Stimulated activated CD8-positive, alpha-beta memory T cell treated with anti-CD3 and anti-CD28 coated beads, Interleukin-15, amount 100 ng/mL, for 24 hours (primary cell): Measurements from ENCODE around the gene FMN2.
"Not testable (repeated sequence)": the region's sequence is repeated elsewhere in the genome, so short reads cannot be mapped to it uniquely, and the experiment has no call there.

Experiments used
- DNase-seq: peaks from one replicate; pipeline ENCODE4 v3.0.0-alpha.2; 2020; ENCODE audit warnings: low read depth

Gene FMN2

DNA sequence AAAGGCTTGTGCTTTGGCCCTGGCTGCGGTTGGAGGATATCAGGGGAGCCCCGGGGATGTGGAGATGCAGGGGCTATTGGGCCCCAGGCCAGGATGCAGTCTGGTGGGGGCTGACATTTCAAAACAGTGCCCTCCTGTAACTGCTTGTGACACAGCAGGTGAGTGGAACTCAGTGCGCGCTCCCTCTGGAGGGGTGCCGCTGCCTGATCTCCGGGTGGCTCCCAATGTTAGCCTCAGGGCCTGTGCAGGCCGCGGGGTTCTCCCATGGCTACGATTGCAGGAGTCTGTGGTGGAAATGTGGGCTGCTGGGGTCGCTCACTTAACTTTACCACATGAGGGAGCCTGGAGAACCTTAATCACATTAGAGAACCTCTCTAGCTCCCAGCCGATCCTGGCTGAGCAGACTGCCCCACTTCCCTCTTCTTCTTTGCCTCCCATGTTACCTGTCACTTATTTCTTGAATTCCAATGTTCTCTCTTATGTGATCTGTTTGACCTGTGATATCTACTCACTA lies 163.2 kb downstream of the FMN2 start:
- DNase-seq = no peak

DNA sequence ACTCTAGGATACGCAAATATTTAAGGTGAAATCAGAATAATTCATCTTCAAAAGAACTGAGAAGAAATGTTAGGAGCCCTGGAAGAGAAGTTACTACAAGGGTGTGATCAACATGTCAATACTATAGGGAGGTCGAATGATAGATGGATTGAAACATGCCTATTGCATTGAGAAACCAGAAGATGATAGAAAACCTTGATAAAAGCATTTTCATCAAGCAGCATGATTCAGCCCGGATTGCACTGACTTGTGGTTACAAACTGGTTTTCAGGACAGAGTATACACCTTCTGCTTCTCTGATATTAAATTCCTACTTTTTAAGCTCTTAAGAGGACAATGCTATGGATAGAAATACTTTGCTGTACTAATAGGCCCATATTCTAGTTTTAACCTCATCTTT lies 164.2 kb downstream of the FMN2 start:
- no peak for DNase-seq

DNA sequence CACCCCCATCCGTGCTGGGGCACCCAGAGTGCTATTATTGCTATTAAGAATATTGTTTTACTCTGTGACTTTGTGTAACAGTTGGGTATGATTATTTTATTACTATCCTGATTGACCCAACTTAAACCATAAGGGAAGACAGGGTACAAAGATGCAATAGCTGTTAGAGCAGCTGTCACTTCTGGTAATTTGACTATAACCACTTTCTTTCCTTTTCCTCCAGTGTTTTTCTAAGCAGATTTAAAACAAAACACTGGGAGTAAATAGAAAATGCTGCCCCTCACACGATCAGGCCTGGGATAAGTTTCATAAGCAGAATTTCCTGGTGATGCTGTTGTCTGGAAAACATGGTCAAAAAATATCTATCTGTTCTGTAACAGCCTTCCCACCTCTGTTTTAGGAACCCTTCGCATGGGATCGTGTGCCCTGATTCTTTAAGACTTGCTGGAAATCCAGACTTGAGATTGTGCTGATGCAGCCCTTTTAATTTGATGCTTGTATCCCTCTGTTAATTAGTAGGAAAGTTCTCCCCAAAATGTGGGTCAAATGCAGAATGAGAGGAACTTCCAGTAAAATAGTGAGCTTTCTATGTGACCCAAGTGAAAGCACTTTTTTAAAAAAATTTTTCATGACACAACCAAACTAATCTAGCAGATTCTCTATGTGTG lies 165.3 kb downstream of the FMN2 start:
- DNase-seq = no peak

DNA sequence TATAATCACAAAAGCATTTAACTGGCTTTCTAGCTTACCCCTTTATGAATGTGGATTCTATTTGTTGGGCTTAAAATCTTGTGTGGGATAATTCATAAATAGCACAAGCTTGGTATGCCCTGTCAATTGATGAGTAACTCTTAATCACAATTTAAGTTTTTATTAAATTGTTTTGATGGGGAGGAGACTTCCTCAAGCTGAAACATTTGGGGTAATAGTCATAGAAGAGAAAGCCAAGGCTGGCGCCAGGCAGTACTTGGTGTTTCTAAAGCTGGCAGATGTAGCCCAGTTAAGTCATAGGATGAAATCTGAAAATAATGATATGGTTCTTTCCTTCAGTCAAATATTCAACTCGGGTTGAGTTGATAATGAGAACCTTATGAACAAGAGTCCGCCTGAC lies 167.2 kb downstream of the FMN2 start:
- DNase-seq = no peak

DNA sequence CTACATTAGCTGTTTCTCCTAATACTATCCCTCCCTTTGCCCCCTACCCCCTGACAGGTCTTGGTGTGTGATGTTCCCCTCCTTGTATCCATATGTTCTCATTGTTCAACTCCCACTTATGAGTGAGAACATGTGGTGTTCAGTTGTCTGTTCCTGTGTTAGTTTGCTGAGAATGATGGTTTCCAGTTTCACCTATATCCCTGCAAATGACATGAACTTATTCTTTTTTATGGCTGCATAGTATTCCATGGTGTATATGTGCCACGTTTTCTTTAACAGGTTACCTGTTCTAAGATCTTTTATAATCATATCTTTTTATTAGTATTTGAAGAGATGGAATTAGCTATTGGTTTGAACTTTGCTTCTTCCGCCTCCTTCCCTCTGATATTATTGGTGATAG lies 172.8 kb downstream of the FMN2 start:
- DNase-seq = not testable (repeated sequence)

DNA sequence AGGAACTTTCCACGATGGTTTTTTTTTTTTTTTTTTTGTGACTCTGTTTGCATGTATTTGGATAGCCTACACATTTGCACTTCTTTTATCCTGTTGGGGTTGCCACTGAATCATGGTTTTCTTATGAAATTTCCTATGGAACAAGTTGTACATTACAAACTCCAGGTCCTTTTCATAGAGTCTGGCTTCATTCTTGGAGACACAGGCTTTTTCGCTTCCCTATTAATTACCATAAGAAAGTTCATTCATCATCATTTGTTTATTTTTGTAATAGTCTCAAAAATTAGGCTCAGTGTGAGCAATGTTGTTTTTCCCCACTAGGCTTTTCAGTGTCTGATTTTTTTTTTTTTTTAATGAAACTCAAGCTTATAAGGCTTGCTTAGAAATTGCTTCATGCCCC lies 179.4 kb downstream of the FMN2 start:
- no peak for DNase-seq

DNA sequence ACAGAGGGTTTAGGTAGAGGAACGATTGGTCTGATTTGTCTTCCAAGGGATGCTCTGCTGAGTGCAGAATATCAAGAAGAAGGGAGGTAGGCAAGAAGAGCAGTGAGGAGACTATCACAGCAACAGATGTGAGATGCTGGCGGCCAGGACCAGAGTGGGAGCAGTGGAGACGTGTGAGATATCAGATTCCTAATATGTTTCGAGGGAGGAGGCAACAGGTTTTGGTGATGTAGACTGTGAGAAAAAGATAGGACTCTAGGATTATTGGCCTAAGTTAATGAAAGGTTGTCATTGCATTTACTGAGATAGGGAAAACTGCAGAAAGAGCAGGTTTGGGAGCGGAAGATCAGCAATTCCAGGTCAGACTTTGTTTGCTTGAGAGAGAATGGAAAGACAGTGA lies 182.9 kb downstream of the FMN2 start:
- DNase-seq = no peak

DNA sequence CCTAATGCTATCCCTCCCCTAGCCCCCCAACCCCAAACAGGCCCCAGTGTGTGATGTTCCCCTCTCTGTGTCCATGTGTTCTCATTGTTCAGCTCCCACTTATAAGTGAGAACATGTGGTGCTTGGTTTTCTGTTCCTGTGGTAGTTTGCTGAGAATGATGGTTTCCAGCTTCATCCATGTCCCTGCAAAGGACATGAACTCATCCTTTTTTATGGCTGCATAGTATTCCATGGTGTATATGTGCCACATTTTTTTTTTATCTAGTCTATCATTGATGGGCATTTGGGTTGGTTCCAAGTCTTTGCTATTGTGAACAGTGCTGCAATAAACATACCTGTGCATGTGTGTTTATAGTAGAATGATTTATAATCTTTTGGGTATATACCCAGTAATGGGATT lies 183.5 kb downstream of the FMN2 start:
- not testable (repeated sequence) for DNase-seq

DNA sequence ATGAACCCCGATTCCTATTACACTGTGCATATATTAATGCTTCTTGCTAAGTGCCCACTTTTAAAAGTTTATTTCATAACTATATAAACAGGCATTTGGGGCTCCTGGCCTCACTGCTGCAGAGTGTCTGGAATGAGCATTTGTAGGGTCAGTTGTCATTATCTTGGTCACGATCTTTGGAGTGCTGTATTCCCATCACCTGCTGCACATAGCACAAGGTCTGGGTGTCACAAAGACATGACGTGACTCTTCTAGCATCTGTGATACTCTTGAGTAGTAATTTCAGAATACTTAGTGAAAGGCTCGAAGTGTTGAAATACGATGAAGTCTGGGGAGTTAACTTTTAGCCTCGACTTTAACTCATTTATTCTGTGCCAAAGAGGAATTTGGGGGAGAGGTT lies 186.4 kb downstream of the FMN2 start:
- DNase-seq = no peak

DNA sequence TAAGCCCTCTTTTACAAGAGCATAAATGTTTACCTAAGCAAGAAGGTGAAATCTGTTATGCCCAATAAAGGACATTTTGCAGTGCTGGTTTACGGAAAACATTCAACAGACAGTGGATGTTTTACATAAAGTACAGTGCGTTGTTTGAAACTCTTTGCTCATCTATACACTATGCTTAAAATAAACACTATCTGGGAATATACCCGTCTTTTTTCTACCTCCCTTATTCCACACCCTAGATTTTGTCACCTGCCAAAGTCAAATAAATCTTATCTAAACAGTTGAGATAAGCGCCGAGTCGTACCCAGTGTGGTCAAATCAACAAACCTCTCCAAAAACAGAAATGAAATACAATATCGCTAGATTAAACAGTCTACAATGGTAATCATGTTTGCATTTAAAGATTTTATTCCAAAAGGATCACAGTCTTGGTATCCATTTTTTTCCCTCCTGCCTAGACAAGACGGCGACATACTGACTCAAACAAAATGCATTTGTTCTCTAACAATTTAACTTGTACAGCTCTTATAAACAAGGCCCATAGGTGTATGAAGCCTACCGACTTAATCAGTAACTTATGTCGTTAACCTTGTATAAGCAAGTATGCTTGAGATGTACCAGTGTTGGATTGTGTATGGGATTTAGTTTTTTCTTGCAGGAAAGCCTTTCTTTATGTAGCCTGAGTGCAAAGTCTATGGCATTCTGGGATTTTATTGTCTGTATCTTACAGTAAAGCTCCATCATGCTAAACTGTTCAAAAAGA lies 189.1 kb downstream of the FMN2 start:
- no peak for DNase-seq

DNA sequence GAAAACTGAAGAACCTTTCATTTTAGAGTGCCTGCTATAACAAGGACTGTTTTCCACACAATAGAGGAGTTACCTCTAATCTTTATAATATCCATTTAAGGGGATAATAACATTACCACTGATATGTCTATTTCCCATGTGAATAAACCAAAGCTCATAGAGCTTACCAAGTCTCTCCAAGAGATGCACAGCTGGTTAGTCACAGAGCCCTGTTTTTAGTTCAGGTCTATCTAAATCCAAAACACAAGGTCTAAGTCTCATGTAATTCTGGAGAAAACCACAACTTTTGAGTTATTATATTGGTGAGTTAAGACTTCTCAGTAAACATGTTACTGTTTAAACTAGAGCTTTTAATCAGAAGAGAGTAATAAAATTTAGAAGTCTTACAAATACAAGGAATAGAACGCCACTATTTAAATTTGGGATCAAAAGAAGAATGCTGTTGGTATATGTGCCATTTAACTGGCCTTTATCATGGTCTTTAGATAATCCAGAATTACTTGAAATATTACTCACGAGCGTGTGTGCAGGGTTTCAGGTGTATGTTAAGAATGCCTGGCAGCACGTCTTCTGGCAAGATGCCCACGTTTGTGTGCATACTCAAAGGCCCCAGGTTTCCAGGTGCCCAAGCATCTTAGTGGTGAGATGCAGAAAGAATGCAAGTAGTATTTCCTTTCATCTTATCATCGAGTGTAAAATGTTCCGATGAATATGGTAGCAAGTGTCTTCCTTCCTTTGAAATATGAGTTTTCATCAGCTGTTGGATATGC lies 190.6 kb downstream of the FMN2 start:
- DNase-seq = no peak

DNA sequence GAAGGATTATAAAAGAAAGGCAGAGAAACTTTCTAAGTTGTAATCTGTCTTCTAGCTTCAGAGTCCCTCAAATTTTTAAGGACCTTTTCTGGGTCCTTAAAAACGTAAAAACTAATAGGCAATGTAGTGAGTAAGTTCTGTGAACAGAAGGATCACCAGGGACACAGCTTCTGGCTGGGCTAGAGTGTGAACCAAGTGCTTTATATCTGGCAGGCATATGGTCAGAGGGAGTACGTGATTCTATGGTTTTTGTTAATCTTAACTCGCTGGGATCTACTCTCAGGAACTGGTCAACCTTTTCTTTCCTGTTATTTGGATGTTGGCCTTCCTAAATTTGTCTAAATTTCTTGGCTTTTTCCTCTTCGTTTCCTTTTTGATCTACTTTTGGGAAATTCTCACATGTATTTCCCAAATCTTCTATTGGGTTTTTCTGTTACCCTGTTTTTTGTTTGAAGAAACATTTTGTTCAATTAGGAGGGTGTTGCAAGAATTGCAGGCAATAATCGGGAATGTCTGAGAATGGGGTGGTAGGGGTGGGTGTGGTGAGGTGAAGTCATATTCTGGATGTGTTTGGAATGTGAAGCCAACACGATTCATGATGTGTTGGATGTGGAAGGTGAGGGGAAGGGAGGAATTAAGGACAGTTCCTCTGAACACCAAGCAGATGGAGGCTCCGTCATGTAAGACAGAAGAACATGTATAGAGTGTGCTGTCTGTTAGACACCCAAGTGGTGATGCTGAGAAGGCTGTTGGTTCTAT lies 193.2 kb downstream of the FMN2 start:
- no peak for DNase-seq

DNA sequence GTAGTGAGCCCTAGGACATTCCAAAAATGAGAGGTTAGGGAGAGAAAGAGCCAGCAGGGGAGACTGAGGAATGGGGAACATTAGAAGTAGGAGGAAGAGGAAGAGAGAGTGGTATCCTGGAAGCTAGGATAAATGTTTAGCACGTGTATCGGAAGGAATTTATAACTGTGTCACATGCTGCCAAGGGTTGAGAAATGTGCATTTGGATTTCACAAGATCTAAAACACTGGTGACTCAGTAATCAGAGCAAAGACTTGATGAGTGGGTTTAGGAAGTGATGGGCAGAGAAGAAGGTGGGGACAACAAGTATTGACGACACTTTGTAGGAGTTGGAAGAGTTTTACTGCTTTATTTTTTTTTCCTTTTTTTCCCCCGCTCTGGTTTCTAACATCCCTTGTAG lies 193.9 kb downstream of the FMN2 start:
- DNase-seq = no peak

DNA sequence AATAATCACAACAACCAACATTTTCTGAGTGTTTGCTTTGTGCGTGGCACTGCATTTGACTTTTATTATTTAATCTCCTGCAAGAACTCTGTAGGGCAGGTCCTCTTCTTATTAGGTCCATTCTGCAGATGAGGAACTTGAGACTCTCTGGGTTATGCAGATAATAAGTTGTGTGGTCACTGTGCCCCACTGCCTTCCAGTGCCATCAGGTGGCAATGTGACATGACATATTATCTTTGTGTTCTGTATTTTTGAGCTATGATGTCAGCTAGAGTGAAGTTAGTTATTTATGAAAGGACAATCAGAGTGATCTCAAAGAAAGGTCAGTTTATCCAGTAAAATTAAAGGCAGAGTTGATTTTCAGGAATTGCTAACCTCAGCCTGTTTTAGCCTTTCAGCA lies 196.0 kb downstream of the FMN2 start:
- no peak for DNase-seq

DNA sequence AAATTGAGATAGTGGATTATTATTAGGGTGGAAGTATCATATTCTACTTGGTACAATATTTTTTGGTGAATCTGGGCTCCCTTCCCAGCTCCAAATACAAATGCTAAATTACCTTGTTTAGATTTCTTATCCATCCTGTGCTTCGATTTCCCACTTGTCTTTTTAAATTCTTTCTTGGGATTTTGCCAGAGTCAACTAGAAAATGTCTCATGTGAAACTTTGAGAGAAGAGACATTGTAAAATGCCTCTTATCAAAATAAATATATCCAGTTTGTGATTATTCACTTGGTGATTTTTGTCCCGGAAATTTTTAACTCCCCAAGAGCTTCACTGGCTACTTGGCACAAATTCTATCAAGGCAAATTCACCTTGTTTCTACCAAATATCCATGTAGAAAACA lies 202.0 kb downstream of the FMN2 start:
- DNase-seq = no peak

DNA sequence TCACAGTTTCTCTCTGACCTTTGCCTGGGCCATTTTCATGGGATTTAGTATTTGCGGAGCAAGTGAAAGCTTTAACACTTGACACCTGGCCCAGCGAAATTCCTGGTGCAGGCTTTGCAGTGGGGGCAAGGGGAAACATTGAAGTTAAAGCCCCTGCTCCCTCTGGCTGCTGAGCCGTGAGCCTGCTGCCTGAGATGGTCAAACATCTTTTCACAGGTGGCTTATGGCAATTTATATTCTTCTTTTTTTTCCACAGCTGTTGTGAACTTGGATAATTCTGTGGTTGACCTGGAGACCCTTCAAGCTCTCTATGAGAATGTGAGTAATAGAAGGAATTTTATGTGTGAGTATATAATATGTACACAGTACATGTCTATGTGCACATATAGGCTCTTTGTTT lies 202.9 kb downstream of the FMN2 start:
- no peak for DNase-seq

DNA sequence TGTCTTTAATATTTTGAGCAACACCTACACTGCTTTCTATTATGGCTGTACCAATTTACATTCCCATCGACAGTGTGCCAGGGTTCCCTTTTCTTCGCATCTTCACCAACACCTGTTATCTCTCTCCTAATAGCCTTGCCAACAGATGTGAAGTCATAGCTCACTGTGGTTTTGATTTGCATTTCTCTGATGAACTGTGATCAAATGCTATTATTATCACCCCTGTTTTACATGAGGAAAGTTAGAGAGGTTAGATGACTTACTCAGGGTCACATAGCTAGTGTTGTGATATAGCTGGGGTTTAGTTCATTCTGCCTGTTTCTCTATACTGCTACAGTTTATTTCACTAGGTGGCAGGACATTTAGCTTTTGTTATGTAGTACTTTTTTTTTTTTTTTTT lies 204.1 kb downstream of the FMN2 start:
- DNase-seq = no peak

DNA sequence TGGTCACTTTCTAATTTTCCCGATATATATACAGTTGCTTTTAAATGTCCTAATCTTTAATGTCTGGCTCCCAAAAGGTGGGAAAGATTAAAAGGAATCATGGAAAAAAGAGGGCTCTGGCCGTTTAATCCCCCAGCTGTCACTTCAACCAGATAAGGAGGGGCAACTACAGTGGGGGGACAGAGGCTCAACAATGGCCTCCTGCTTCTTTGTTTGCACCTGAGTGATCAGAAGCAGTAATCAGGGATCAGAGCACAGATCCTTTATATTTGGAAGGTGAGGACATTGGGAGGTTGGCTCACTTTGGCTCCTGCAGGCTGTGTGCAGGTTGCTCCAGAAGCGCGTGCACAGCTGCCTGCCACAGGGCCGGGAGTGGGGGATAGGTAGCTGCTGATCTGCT lies 212.8 kb downstream of the FMN2 start:
- DNase-seq = no peak

DNA sequence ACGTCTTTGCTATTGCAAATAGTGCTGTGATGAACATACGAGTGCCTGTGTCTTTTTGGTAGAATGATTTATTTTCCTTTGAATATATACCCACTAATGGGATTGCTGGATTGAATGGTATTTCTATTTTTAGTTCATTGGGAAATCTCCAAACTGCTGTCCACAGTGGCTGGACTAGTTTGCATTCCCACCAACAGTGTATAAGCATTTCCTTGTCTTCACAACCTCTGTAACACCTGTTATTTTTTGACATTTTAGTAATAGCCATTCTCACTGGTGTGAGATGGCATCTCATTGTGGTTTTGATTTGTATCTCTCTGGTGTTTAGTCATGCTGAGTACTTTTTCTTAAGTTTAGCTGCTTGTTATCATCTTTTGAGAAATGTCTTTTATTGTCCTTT lies 215.0 kb downstream of the FMN2 start:
- DNase-seq = no peak

DNA sequence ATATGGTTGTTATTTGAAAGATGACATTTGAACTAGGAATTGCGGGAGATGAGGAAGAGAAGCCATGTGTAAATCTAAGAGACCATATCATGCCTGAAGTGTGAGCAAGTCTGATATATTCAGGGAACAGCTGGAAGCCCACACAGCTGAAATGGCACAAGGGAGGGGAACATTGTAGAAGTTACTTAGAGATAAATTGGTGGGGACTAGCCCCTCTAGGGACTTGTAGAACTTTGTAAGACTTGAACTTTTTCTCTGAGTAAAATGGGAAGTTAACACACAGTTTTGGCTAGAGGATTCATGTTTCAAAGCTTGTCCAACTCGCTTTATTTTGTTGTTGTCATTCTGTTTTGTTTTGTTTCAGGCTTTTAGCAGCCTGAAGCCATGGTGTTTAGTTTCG lies 216.4 kb downstream of the FMN2 start:
- DNase-seq = no peak

DNA sequence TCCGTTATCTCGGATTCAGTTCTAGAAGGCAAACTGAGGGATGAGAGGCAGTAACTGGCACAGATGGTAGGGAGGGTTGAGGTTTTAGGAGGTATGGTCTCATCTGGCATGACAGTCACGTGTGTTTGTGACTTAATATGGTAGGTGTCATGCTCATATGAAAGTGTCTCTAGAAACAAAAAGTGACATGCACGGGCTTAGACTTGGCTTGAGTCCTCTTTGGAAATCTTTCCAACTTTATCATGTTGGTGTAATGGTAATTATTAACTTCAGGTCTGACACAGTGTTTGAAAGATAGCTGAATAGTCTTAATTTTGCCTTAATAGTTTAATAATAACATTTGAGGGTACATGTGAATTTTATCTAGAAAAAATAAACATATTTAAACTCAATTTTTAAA lies 218.1 kb downstream of the FMN2 start:
- no peak for DNase-seq

DNA sequence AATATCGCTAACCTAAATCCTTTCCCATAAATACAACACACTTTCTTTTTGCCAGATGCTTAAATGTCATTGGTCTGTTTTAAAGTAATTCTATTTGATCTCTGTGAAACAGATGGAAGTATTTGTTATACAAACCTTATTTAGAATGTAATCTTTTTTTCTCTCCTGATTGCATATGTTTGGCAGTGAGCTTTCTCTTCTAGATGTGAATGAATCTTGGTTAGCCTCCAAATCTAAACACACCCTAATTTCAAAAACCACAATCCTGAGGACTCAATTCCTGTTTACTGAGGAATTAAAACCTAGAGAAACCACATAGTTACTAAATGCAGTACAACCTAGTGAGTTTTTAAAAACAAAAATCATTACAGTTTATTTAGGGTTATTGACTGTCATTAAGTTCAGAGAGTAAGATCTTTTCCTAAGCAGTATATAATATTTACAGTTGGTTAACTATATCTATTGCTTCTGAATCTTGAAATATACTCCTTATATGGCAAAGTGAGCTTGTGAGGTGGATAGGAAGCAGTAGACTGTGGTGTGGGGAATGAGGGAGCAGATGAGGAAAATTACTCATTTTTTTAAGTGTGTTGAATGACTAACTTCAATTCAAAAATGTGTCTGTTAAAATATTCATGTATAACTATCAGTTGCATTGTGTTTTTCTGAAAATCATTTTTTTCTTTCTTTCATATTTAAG lies 218.7 kb downstream of the FMN2 start:
- DNase-seq = no peak
